ENCODE measurements around the gene COPS3.

Gene COPS3

DNA sequence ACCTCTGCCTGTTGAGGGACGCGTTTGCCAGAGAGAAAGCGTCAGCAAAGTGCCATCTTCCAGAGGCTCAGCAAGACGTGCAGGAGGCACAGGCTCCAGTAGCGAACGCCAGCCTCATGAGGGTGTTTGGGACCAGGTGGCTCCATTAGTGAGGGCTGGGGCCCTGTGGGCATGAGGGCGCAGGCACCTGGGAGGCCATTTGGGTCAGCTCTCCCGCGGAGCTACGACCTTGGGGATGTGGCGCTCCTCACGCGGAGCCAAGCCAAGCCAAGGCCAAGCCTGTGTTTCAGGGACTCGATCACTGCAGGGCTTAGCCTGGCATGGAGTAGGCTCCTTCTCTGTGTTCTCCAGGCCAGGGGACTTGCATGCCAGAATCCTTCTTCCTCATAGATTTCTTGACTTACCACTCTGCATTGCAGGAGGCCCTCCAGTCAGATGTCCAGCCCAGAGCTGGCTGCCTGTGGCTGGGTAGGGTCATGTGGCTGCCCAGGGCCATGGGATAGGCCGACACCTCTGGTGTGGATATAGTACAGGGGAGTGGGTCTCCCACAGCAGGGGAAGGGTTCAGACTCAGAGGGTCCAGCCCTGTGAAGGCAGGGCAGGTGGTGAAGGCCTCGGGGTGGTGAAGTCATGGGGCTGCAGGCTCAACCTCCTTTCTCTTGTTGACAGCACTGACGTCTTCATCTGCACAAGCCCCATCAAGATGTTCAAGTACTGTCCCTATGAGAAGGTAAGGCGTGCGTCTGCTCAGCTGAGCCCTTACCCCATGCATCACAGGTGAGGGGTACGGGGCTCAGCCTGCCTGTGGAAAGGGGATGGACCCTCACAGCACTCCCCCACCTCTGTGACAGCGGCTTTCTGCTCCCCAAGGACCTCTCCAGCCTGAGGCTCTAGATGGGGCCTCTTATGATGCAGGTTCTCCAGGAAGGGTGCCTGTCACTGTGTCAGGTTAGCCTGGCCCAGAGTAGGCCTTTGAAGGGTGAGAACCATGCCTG is 41.8 kb upstream of the COPS3 start:
- H3K4me3 ChIP-seq (ENCODE audit: low read depth, low read length) = no peak overlapping the region
- TF ChIP-seq, protein P1, sequence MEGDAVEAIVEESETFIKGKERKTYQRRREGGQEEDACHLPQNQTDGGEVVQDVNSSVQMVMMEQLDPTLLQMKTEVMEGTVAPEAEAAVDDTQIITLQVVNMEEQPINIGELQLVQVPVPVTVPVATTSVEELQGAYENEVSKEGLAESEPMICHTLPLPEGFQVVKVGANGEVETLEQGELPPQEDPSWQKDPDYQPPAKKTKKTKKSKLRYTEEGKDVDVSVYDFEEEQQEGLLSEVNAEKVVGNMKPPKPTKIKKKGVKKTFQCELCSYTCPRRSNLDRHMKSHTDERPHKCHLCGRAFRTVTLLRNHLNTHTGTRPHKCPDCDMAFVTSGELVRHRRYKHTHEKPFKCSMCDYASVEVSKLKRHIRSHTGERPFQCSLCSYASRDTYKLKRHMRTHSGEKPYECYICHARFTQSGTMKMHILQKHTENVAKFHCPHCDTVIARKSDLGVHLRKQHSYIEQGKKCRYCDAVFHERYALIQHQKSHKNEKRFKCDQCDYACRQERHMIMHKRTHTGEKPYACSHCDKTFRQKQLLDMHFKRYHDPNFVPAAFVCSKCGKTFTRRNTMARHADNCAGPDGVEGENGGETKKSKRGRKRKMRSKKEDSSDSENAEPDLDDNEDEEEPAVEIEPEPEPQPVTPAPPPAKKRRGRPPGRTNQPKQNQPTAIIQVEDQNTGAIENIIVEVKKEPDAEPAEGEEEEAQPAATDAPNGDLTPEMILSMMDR (IDR thresholded peaks at IDR 0.05; ENCODE audit: borderline replicate concordance, insufficient read depth, low read depth, low read length) = no peak

DNA sequence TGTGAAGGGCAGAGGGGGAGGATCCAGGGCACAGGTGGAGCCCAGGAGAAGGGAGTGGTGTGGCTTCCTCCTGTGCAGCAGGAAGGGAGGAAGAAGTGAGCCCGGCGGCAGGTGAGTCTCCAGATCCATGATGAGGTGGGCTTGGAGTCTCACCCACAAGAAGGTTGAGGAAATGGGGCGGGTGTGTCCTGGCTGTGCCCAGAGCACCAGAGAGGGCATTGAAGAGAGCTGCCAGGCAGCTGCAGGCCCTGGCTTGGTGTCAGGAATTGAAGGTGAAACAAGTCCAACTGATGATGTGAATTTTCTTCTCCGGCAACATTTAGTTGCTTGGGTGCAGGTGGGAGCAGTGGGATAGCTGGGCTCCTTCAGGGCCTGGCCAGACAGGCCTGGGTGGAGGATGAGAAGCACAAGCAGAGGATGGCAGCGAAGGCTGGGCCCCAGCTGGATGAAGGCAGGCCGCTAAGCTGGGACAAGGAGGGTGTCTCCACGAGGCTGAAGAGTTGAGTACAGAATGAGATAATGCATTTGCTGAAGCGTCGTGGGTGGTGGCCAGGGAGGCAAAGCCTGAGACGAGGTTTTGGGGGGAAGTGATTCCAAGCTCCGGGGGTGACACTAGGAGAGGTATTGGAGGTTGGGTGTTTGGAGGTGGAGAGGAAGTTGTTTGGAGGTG is 40.4 kb upstream of the COPS3 start:
- no peak overlapping the region for H3K4me3 ChIP-seq (ENCODE audit: low read depth, low read length)
- TF ChIP-seq, protein P1 (IDR thresholded peaks at IDR 0.05; ENCODE audit: borderline replicate concordance, insufficient read depth, low read depth, low read length) = no peak

DNA sequence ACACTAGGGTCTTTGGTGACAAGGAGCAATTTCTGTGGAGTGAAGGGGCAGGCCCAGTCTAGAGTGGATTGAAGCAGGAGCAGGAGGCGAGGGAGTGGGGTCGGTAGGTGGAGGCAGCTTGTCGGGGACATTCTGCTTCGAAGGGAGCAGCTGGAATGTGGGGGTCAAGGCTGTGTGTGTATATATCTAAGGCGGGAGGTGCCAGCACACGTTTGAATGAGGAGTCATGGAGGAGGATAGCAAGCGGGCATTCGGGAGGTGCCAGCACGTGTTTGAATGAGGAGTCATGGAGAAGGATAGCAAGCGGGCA is 39.8 kb upstream of the COPS3 start:
- TF ChIP-seq, protein P1 (IDR thresholded peaks at IDR 0.05; ENCODE audit: borderline replicate concordance, insufficient read depth, low read depth, low read length) = no peak

DNA sequence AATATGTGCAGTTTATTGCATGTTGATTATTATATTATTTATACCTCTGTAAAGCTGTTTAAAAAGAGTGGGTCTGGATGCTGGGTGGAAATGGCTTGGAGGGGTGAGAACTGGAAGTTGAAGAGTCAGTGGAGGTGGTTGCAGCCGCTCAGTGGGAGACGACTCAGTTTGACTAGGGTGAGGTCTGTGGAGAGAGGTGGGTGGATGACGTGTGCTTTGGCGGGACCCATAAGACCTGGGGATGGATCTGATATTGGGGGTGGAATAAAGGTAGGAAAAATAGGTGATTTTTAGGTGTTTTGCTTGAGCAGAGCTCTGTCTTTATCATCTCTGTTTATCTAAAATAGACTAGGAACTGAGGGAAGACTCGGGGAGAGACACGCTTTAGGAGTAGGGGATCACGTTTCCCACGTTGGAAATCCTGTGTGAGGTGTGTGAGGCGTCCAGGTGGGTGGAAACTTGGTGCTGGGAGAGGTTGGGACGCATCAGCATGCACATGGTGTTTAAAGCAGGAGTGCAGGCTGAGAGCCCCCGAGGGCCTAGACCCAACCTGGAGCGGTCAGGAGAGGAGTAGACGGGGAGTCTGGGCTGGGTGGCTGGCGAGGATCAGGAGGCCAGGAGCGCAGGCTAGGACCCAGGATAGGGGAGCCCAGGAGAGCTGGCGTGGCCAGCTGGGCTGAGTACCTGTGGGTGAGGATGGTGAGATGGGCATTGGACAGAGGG is 39.3 kb upstream of the COPS3 start:
- TF ChIP-seq, protein P1 (IDR thresholded peaks at IDR 0.05; ENCODE audit: borderline replicate concordance, insufficient read depth, low read depth, low read length) = no peak
- H3K4me3 ChIP-seq (ENCODE audit: low read depth, low read length) = no peak overlapping the region

More for the DNA sequence above, 39.8 kb upstream of the COPS3 start:
- no peak overlapping the region for H3K4me3 ChIP-seq (ENCODE audit: low read depth, low read length)

DNA sequence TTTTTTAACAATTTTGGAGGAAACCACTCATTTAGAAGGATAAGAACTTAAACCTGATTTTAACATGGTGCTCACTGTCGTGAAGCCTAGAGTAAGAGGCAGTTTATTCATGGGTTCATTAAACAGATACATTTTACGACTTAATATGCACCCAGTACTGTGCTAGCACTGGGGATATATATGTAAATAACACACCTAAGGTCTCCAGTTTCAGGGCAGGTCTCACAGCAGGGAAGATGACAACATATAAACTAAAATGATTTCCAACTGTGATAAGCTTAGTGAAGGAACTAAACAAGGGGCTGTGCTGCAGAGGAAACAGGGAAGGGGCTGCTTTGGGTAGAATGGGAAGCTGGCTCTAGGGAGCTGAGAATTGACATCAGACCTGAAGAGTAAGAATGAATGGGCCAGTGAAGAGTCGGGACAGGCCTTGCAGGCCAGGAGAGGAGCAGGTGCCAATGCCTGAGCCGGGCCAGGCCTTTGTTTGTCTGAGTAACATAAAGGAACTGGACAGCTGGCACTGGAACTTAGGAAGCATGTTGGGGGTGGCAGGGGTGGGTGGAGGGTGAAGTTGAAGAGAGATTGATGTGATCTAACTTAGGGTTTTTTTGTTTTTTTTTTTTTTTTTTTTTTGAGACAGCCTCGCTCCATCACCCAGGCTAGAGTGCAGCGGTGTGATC is 34.2 kb upstream of the COPS3 start:
- TF ChIP-seq, protein P1 (IDR thresholded peaks at IDR 0.05; ENCODE audit: borderline replicate concordance, insufficient read depth, low read depth, low read length) = no peak
- no peak overlapping the region for H3K4me3 ChIP-seq (ENCODE audit: low read depth, low read length)

DNA sequence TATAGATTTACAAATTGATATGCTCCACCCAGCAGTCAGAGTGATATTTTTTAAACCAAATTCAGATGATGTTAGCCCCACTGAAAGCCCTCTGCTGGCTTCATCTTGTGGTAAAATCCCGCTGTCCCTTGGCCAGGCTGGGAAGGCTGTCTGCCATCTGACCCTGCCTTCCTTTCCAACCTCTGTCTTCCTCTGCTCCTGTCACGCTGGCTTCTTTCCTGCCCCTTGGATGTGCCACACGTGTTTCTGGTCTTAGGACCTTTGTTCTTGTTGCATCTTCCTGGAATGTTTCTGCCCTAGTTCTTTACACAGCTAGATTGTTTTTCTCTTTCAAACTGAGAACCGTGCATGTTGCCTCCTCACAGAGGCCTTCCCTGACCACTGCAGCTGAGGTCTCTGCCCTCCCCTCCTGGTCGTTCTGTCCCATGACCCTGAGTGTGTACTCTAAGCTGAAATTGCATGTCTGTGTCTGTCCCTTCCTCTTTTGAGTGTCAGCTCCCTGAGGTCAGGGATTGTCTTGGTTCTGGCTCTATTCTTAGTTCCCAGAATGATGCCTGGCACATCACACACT is 33.5 kb upstream of the COPS3 start:
- no peak overlapping the region for H3K4me3 ChIP-seq (ENCODE audit: low read depth, low read length)

More for the DNA sequence above, 33.5 kb upstream of the COPS3 start:
- TF ChIP-seq, protein P1 (IDR thresholded peaks at IDR 0.05; ENCODE audit: borderline replicate concordance, insufficient read depth, low read depth, low read length) = no peak

All from GM12875 (cell line).